C4-2B (cell line): ENCODE measurements around the gene TNNI3K.

Experiments used
- ZFX ChIP-seq: fragments of 450-650 bp; IDR thresholded peaks from 2 replicates; pipeline ENCODE4 v1.6.1; 2017
- TF ChIP-seq, protein P1 (sequence below): fragments of 450-650 bp; conservative IDR thresholded peaks from 2 replicates; pipeline ENCODE4 v1.5.1; 2017; ENCODE audit warnings: mild to moderate bottlenecking

DNA sequence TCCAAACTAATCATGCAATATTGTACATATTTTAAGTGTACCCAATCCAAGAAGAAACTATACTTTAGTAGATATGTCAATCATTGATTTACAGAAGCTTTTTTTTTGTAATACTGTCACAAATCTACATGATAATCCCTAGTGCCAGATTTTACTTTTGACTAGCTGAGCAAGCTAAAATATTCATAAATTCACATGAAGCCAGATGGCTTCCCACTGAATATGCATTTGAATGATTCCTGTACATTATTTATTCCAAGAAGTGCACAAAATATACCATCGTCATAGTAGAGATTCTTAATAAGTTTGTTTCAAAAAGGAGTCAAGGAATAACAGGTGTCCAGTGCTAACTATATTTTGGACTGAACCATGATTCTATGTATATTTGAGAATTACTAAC lies 20.0 kb upstream of the TNNI3K start:
- TF ChIP-seq, protein P1, sequence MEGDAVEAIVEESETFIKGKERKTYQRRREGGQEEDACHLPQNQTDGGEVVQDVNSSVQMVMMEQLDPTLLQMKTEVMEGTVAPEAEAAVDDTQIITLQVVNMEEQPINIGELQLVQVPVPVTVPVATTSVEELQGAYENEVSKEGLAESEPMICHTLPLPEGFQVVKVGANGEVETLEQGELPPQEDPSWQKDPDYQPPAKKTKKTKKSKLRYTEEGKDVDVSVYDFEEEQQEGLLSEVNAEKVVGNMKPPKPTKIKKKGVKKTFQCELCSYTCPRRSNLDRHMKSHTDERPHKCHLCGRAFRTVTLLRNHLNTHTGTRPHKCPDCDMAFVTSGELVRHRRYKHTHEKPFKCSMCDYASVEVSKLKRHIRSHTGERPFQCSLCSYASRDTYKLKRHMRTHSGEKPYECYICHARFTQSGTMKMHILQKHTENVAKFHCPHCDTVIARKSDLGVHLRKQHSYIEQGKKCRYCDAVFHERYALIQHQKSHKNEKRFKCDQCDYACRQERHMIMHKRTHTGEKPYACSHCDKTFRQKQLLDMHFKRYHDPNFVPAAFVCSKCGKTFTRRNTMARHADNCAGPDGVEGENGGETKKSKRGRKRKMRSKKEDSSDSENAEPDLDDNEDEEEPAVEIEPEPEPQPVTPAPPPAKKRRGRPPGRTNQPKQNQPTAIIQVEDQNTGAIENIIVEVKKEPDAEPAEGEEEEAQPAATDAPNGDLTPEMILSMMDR: no peak
- TF ChIP-seq ZFX: no peak
